Umbilical cord (tissue), 2 donors: ENCODE results near the gene KPNA5. TPM values are rescaled to one million over a fixed set of nuclear protein-coding genes. Genes with fewer than 3 reads are reported as not detected.

Experiments
- DNase-seq: peaks from one replicate; pipeline ENCODE4 v3.0.0-alpha.2; 2015; ENCODE audit warnings: low spot score
- total RNA-seq: library from RNA; depleted of rRNA; stranded (reverse); fragments of >200 nt; gene quantifications from one replicate; pipeline ENCODE4 v1.2.3, GENCODE V29; 2014; ENCODE audit warnings: low replicate concordance; ENCODE audit not compliant: insufficient read depth

KPNA5 gene
- total RNA-seq, 1 donor from 2014 or later, result 14.4 TPM

DNA sequence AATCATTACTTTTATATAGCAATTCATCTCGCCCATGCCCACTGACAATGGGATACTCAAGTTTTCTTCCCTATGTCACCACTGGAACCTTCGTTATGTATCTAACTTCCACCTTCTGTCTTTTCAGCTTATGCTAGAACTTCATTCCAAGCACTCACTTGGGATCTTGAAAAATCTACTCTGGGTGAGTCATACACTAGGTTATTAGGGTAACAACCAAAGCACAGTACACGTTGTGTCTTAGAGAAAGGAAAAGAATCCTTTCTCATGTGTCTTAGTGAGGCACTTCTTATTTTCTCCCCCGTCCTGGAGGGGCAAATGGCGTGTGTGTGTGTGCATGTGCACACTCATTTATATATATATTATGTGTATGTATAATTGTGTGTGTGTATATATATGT lies 102.8 kb downstream of the KPNA5 start:
- no peak for DNase-seq

Other genes with a start within 250 kb of the KPNA5 start
- 25.5 TPM for gene CALHM6, start 219.8 kb upstream of the KPNA5 start, total RNA-seq
- gene CALHM5, start 169.6 kb upstream of the KPNA5 start, total RNA-seq, result 12.0 TPM
- 1.4 TPM for gene TRAPPC3L, start 135.5 kb upstream of the KPNA5 start, total RNA-seq
- 2.4 TPM for gene CALHM4, start 127.5 kb upstream of the KPNA5 start, total RNA-seq
- gene RWDD1, start 109.7 kb upstream of the KPNA5 start, total RNA-seq, result 21.9 TPM
- 5.1 TPM for gene RSPH4A, start 64.7 kb upstream of the KPNA5 start, total RNA-seq
- gene ZUP1, start 12.4 kb upstream of the KPNA5 start, total RNA-seq, result 23.6 TPM
- gene FAM162B, start 84.5 kb downstream of the KPNA5 start, total RNA-seq, result 2.2 TPM
- 1.2 TPM for gene GPRC6A, start 147.9 kb downstream of the KPNA5 start, total RNA-seq
- gene RFX6, start 196.0 kb downstream of the KPNA5 start, total RNA-seq, result 0.72 TPM